Naive B cell (primary cell): ENCODE data around the gene UGT1A1. TPM values are rescaled to one million over a fixed set of nuclear protein-coding genes. Genes with fewer than 3 reads are reported as not detected.
A peak's percentile ranks its signal among the peaks of the same experiment; 100 is the strongest.

Source experiments
- ATAC-seq, 2 donors: fragments of 150-1000 bp; cut with Tn5 transposase; 2 replicates each; pipeline ENCODE4 v1.10.0; 2021; ENCODE audit warnings: low read depth in 2 of 2, mild to moderate bottlenecking in 2 of 2, moderate library complexity in 2 of 2
- DNase-seq: peaks from one replicate; pipeline ENCODE4 v3.0.0; 2022
- H3K27ac Mint-ChIP-seq, 6 donors: one replicate each; pipeline ENCODE4 v1.8.0; 2020 to 2022; ENCODE audit warnings: mild to moderate bottlenecking in 6 of 6, mixed read lengths in 6 of 6, moderate library complexity in 5 of 6, inconsistent platforms in 2 of 6
- H3K27me3 Mint-ChIP-seq, 3 donors: one replicate each; pipeline ENCODE4 v1.8.0; 2021 to 2022; ENCODE audit warnings: mixed read lengths in 3 of 3, mild to moderate bottlenecking in 1 of 3
- H3K36me3 Mint-ChIP-seq, 2 donors: one replicate each; pipeline ENCODE4 v1.8.0; 2020 to 2022; ENCODE audit warnings: mixed read lengths in 2 of 2, inconsistent platforms in 1 of 2, mild to moderate bottlenecking in 1 of 2
- H3K4me1 Mint-ChIP-seq, 3 donors: one replicate each; pipeline ENCODE4 v1.8.0; 2020 to 2022; ENCODE audit warnings: mixed read lengths in 3 of 3, inconsistent platforms in 1 of 3, mild to moderate bottlenecking in 1 of 3, moderate library complexity in 1 of 3
- H3K4me3 Mint-ChIP-seq, 8 donors: one replicate each; pipeline ENCODE4 v1.8.0; 2020 to 2022; ENCODE audit warnings: mild to moderate bottlenecking in 8 of 8, mixed read lengths in 8 of 8, moderate library complexity in 8 of 8, inconsistent platforms in 2 of 8
- H3K9me3 Mint-ChIP-seq, 7 donors: one replicate each; pipeline ENCODE4 v1.8.0; 2020 to 2022; ENCODE audit warnings: mixed read lengths in 7 of 7, mild to moderate bottlenecking in 5 of 7, inconsistent platforms in 2 of 7, moderate library complexity in 1 of 7
- polyA plus RNA-seq, 6 donors: library from polyadenylated mRNA; unstranded; fragments of 300-500 nt; fragmentation: Illumina TruSeq; gene quantifications; one replicate each; pipeline ENCODE4 v1.2.3, GENCODE V29; 2021; ENCODE audit warnings: low read depth in 6 of 6

Gene UGT1A1
- polyA plus RNA-seq, 6 donors from 2014 or later: not detected

- Mint-ChIP-seq H3K9me3 (peaks cover 0 to 12% (median 0%) of the 10 kb centered on the region in 7 donors), H3K27me3 (peaks cover 0 to 34% (median 22%) of the 10 kb centered on the region in 3 donors), H3K4me3 (no peak overlapping the region), H3K36me3 (peaks cover 0 to 8% of the 10 kb centered on the region in 2 donors), H3K4me1 (peaks cover 0 to 12% (median 5%) of the 10 kb centered on the region in 3 donors), H3K27ac (no peak overlapping the region)
- ATAC-seq (no peak), DNase-seq (no peak)
Measured at GRCh38 chr2:233792720-233793119, 32.6 kb downstream of the UGT1A1 start.

- ATAC-seq (no peak), DNase-seq (no peak)
- Mint-ChIP-seq H3K36me3 (peaks cover 0 to 8% of the 10 kb centered on the region in 2 donors), H3K9me3 (peaks cover 0 to 12% (median 0%) of the 10 kb centered on the region in 7 donors), H3K4me1 (peaks cover 0 to 12% (median 5%) of the 10 kb centered on the region in 3 donors), H3K27ac (no peak overlapping the region), H3K4me3 (no peak overlapping the region), H3K27me3 (peaks cover 0 to 40% (median 27%) of the 10 kb centered on the region in 3 donors)
Measured at GRCh38 chr2:233793465-233794127, 33.5 kb downstream of the UGT1A1 start.

GRCh38 chr2:233794128-233794658, 34.1 kb downstream of the UGT1A1 start:
- DNase-seq (no peak), ATAC-seq (no peak)
- Mint-ChIP-seq H3K27ac (no peak overlapping the region), H3K27me3 (peaks cover 0 to 40% (median 27%) of the 10 kb centered on the region in 3 donors), H3K4me1 (peaks cover 0 to 9% (median 2%) of the 10 kb centered on the region in 3 donors), H3K36me3 (peaks cover 0 to 8% of the 10 kb centered on the region in 2 donors), H3K4me3 (no peak overlapping the region), H3K9me3 (peaks cover 0 to 9% (median 0%) of the 10 kb centered on the region in 7 donors)

GRCh38 chr2:233795735-233796171, 35.7 kb downstream of the UGT1A1 start:
- H3K27me3 Mint-ChIP-seq: peaks cover 0 to 37% (median 25%) of the 10 kb centered on the region in 3 donors
- no peak overlapping the region for H3K27ac Mint-ChIP-seq
- H3K4me3 Mint-ChIP-seq: no peak overlapping the region
- H3K4me1 Mint-ChIP-seq: peaks cover 0 to 4% (median 0%) of the 10 kb centered on the region in 3 donors
- peaks cover 0 to 8% of the 10 kb centered on the region in 2 donors for H3K36me3 Mint-ChIP-seq
- H3K9me3 Mint-ChIP-seq: peaks cover 0 to 3% (median 0%) of the 10 kb centered on the region in 7 donors
- ATAC-seq: no peak
- DNase-seq: no peak

- H3K36me3 Mint-ChIP-seq: peaks cover 0 to 8% of the 10 kb centered on the region in 2 donors
- H3K27ac Mint-ChIP-seq: no peak overlapping the region
- ATAC-seq (no peak), DNase-seq (no peak)
- peaks cover 0 to 1% (median 0%) of the 10 kb centered on the region in 7 donors for H3K9me3 Mint-ChIP-seq
- H3K4me3 Mint-ChIP-seq: no peak overlapping the region
- peaks cover 0 to 2% (median 0%) of the 10 kb centered on the region in 3 donors for H3K4me1 Mint-ChIP-seq
- H3K27me3 Mint-ChIP-seq: peaks cover 0 to 32% (median 20%) of the 10 kb centered on the region in 3 donors
Measured at GRCh38 chr2:233796254-233796653, 36.2 kb downstream of the UGT1A1 start.

- Mint-ChIP-seq H3K4me1 (peaks cover 0 to 4% (median 0%) of the 10 kb centered on the region in 3 donors), H3K9me3 (peaks cover 0 to 1% (median 0%) of the 10 kb centered on the region in 7 donors), H3K4me3 (no peak overlapping the region), H3K27me3 (peaks cover 4 to 21% (median 20%) of the 10 kb centered on the region in 3 donors), H3K36me3 (no peaks in the 10 kb centered on the region), H3K27ac (peak overlapping the region in 2 of 6 donors; percentile 56 to 91)
- no peak for ATAC-seq
- no peak for DNase-seq
Measured at GRCh38 chr2:233798335-233799086, 38.4 kb downstream of the UGT1A1 start.

- Mint-ChIP-seq H3K36me3 (no peaks in the 10 kb centered on the region), H3K27me3 (peaks cover 4 to 25% (median 24%) of the 10 kb centered on the region in 3 donors), H3K9me3 (peaks cover 0 to 1% (median 0%) of the 10 kb centered on the region in 7 donors), H3K4me3 (no peak overlapping the region), H3K4me1 (peaks cover 0 to 4% (median 0%) of the 10 kb centered on the region in 3 donors), H3K27ac (no peak overlapping the region)
- ATAC-seq (no peak), DNase-seq (no peak)
Measured at GRCh38 chr2:233799087-233799665, 39.1 kb downstream of the UGT1A1 start.

GRCh38 chr2:233799716-233800115, 39.6 kb downstream of the UGT1A1 start:
- Mint-ChIP-seq H3K4me3 (no peak overlapping the region), H3K36me3 (no peaks in the 10 kb centered on the region), H3K9me3 (peaks cover 0 to 1% (median 0%) of the 10 kb centered on the region in 7 donors), H3K27ac (no peak overlapping the region), H3K27me3 (peaks cover 4 to 31% (median 29%) of the 10 kb centered on the region in 3 donors), H3K4me1 (peaks cover 0 to 4% (median 0%) of the 10 kb centered on the region in 3 donors)
- no peak for ATAC-seq
- DNase-seq: no peak

GRCh38 chr2:233800208-233800607, 40.1 kb downstream of the UGT1A1 start:
- Mint-ChIP-seq H3K4me1 (peaks cover 0 to 4% (median 0%) of the 10 kb centered on the region in 3 donors), H3K27ac (peak overlapping the region in 1 of 6 donors; percentile 36), H3K4me3 (no peak overlapping the region), H3K27me3 (peaks cover 4 to 36% (median 32%) of the 10 kb centered on the region in 3 donors), H3K9me3 (peaks cover 0 to 1% (median 0%) of the 10 kb centered on the region in 7 donors), H3K36me3 (no peaks in the 10 kb centered on the region)
- ATAC-seq: no peak
- DNase-seq: no peak

- peaks cover 4 to 36% (median 32%) of the 10 kb centered on the region in 3 donors for H3K27me3 Mint-ChIP-seq
- no peaks in the 10 kb centered on the region for H3K36me3 Mint-ChIP-seq
- no peak overlapping the region for H3K4me3 Mint-ChIP-seq
Measured at GRCh38 chr2:233801357-233802131, 41.5 kb downstream of the UGT1A1 start.

GRCh38 chr2:233802132-233802815, 42.2 kb downstream of the UGT1A1 start:
- no peak overlapping the region for H3K27ac Mint-ChIP-seq
- DNase-seq (no peak), ATAC-seq (no peak)
- H3K27me3 Mint-ChIP-seq: peaks cover 4 to 36% (median 32%) of the 10 kb centered on the region in 3 donors
- H3K36me3 Mint-ChIP-seq: no peaks in the 10 kb centered on the region
- no peak overlapping the region for H3K4me3 Mint-ChIP-seq
- no peaks in the 10 kb centered on the region for H3K9me3 Mint-ChIP-seq
- H3K4me1 Mint-ChIP-seq: peaks cover 0 to 4% (median 0%) of the 10 kb centered on the region in 3 donors

More at GRCh38 chr2:233801357-233802131, 41.5 kb downstream of the UGT1A1 start:
- no peak for DNase-seq
- no peak for ATAC-seq
- no peak overlapping the region for H3K27ac Mint-ChIP-seq
- peaks cover 0 to 4% (median 0%) of the 10 kb centered on the region in 3 donors for H3K4me1 Mint-ChIP-seq
- no peaks in the 10 kb centered on the region for H3K9me3 Mint-ChIP-seq

GRCh38 chr2:233803292-233803911, 43.3 kb downstream of the UGT1A1 start:
- H3K4me1 Mint-ChIP-seq: peaks cover 0 to 4% (median 0%) of the 10 kb centered on the region in 3 donors

More at GRCh38 chr2:233803292-233803911, 43.3 kb downstream of the UGT1A1 start:
- ATAC-seq (no peak), DNase-seq (no peak)
- Mint-ChIP-seq H3K4me3 (no peak overlapping the region), H3K27ac (no peak overlapping the region), H3K27me3 (peaks cover 4 to 33% (median 27%) of the 10 kb centered on the region in 3 donors), H3K36me3 (no peaks in the 10 kb centered on the region), H3K9me3 (no peaks in the 10 kb centered on the region)
